Activated naive CD4-positive, alpha-beta T cell treated with anti-CD3 and anti-CD28 coated beads for 36 hours (primary cell): ENCODE measurements around the gene SVOPL. TPM values are rescaled to one million over a fixed set of nuclear protein-coding genes. Genes with fewer than 3 reads are reported as not detected.
"Not testable (repeated sequence)": the region's sequence is repeated elsewhere in the genome, so short reads cannot be mapped to it uniquely, and the experiment has no call there.

ENCODE experiments used
- CTCF ChIA-PET: fragments of 350-600 bp; sonication (Branson Sonifier 250); formaldehyde crosslinking; loops from one replicate; lab custom pipeline; 2021; ENCODE audit warnings: antibody characterized with exemption; lab: Charles Lee
- DNase-seq: peaks from one replicate; pipeline ENCODE4 v3.0.0-alpha.2; 2020
- H3K27ac Mint-ChIP-seq: one replicate; pipeline ENCODE4 v1.8.0; 2021; ENCODE audit warnings: mild to moderate bottlenecking, mixed read lengths
- H3K27me3 Mint-ChIP-seq: one replicate; pipeline ENCODE4 v1.8.0; 2021; ENCODE audit warnings: low read depth, mixed read lengths
- H3K36me3 Mint-ChIP-seq: one replicate; pipeline ENCODE4 v1.8.0; 2021; ENCODE audit warnings: low read depth, mixed read lengths
- H3K4me1 Mint-ChIP-seq: one replicate; pipeline ENCODE4 v1.8.0; 2021; ENCODE audit warnings: low read depth, mixed read lengths
- H3K4me3 Mint-ChIP-seq: one replicate; pipeline ENCODE4 v1.8.0; 2021; ENCODE audit warnings: mild to moderate bottlenecking, moderate library complexity, mixed read lengths
- H3K9me3 Mint-ChIP-seq: one replicate; pipeline ENCODE4 v1.8.0; 2021; ENCODE audit warnings: mixed read lengths
- intact Hi-C: fragments of 100-400 bp; cut with micrococcal nuclease; formaldehyde crosslinking; loops from one replicate; pipeline ENCODE4 v1.15.1; 2023
- total RNA-seq, 2 experiments: library from RNA; stranded (reverse); gene quantifications; one replicate each; pipeline ENCODE4 v1.2.3, GENCODE V29; 2021

SVOPL gene
- total RNA-seq, 2 experiments from 2014 or later: not detected

DNA sequence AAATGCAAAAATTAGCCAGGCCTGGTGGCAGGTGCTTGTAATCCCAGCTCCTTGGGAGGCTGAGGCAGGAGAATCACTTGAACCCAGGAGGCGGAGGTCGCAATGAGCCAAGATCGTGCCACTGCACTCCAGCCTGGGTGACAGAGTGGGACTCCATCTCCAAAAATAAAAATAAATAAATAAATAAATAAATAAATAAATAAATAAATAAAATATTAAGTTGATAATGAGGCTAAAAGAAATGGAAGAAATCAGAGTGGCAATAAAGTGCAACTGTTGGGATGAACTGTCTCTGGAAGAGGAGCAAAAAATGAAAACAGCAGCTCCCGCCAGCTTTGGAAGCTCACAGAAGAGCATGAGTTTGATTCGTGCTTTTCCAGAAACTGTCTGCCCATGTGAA, 30.6 kb upstream of the SVOPL start:
- H3K4me3 Mint-ChIP-seq, H3K4me1 Mint-ChIP-seq, H3K36me3 Mint-ChIP-seq, CTCF ChIA-PET, H3K9me3 Mint-ChIP-seq, DNase-seq, H3K27me3 Mint-ChIP-seq, H3K27ac Mint-ChIP-seq: not testable (repeated sequence)
- intact Hi-C loops: loop anchor here (10.0 kb wide), 1 partner anchor 477 kb away; no protein-coding TSS in a partner anchor

DNA sequence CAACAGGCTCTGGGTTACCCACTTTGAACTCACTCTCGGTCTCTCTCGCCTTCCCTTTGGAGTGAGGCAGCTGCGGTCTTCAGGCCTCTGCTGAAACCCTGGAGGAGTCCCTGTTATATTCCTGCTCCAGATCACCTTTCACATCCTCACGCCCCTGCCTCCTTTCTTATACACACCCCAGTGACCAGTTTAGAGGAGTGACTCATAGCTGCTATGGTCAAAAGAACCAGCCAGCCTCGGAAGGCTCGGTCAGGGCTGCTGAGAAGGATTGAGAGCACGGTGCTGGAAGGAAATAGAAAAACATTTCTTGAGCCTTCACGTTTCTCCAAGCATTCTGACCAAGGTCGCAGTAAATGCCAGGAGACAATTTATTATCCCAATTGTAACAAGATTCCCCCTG, 28.3 kb upstream of the SVOPL start:
- DNase-seq: no peak
- H3K4me3 Mint-ChIP-seq: no peak overlapping the region
- H3K27me3 Mint-ChIP-seq: no peaks in the 10 kb centered on the region
- H3K27ac Mint-ChIP-seq: no peak overlapping the region
- H3K36me3 Mint-ChIP-seq: no peaks in the 10 kb centered on the region
- no peaks in the 10 kb centered on the region for H3K9me3 Mint-ChIP-seq
- peaks cover 6% of the 10 kb centered on the region for H3K4me1 Mint-ChIP-seq
- intact Hi-C loops: no loop called here
- CTCF ChIA-PET: no interaction called here

DNA sequence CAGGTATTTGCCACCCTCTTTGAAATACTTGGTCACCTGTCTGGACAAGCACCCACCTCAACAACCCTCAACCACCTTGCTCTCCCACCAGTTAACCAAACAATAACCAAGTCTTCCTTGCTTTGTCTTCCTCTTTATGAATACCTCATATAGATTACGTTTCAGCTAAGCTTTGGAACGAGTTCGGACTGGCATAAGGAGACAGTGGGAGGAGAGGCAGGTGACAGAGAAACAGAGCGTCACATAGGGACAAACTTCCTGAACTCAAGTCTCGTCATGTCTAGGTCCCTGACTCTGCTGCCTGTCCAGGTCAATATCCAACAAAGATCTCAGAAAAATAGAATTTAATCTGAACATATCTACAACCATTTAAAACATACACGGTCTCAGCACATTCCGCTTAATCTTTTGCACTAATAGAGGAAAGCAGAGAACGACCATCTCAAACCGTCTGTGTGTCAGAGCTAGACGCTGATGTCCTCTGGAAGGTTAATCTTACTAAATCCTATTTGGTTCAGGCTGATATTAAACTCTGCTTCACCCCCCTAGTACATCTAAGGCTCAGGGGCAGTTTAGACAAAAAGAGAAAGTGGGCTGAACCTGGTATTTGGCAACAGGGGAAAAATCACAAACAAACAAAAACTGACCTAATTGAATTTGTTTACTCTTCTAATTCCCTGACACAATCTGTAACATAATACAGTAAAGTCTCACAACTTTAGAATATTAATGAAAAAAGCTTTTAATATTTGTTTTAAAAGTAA, 26.4 kb upstream of the SVOPL start:
- Mint-ChIP-seq H3K27ac (no peak overlapping the region), H3K36me3 (no peaks in the 10 kb centered on the region), H3K4me1 (no peaks in the 10 kb centered on the region), H3K9me3 (no peaks in the 10 kb centered on the region), H3K27me3 (no peaks in the 10 kb centered on the region), H3K4me3 (no peak overlapping the region)
- DNase-seq: no peak
- CTCF ChIA-PET: interaction anchor here (0.6 kb wide), 1 partner anchor 150 kb away, joined by 4 read pairs; no protein-coding TSS in a partner anchor
- intact Hi-C loops: no loop called here

DNA sequence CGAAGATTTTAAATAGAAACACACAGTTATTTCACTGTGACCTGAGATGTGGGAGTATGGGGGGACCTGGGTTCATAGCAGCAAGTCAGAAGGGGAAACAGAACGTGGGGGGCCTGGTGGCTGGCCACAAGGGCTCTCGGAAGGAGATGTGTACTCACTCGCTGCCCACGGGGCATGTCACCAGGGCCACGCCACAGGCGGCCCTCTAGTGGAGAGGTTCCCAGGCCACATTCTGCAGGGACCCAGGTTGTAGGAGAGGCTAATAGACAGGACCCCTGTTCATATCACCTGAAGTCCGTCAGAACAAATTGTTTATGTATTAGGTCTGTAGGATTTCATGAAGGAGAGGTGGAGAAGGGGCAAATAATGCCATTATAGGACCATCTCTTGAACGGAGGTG, 25.1 kb upstream of the SVOPL start:
- intact Hi-C loops: no loop called here
- Mint-ChIP-seq H3K27ac (no peak overlapping the region), H3K4me3 (no peak overlapping the region), H3K27me3 (no peaks in the 10 kb centered on the region), H3K9me3 (no peaks in the 10 kb centered on the region), H3K36me3 (no peaks in the 10 kb centered on the region), H3K4me1 (no peaks in the 10 kb centered on the region)
- CTCF ChIA-PET: no interaction called here
- no peak for DNase-seq

DNA sequence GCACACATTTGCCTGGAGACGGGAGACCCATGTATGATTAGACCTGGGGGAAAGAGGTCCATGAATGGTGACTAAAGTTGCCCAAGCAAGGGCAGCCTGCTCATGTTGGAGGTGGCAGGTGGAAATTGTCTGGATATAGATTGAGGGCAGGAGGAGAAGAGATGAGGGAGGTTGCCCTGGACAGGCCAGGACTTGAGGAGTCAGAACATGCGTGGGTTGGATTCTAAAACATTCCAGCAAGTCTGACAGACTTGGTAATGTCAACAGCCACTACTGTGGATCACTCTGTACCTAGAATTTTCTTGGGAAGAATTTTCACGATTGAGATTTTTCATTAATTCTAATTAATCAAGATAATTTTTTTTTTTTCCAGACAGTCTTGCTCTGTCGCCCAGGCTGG, 19.1 kb upstream of the SVOPL start:
- H3K9me3 Mint-ChIP-seq: no peaks in the 10 kb centered on the region
- H3K27me3 Mint-ChIP-seq: no peaks in the 10 kb centered on the region
- no peak overlapping the region for H3K4me3 Mint-ChIP-seq
- intact Hi-C loops: no loop called here
- CTCF ChIA-PET: interaction anchor here (0.6 kb wide), 1 partner anchor 255 kb away, joined by 3 read pairs; no protein-coding TSS in a partner anchor
- DNase-seq: no peak
- H3K27ac Mint-ChIP-seq: no peak overlapping the region
- no peaks in the 10 kb centered on the region for H3K36me3 Mint-ChIP-seq
- peaks cover 16% of the 10 kb centered on the region for H3K4me1 Mint-ChIP-seq

DNA sequence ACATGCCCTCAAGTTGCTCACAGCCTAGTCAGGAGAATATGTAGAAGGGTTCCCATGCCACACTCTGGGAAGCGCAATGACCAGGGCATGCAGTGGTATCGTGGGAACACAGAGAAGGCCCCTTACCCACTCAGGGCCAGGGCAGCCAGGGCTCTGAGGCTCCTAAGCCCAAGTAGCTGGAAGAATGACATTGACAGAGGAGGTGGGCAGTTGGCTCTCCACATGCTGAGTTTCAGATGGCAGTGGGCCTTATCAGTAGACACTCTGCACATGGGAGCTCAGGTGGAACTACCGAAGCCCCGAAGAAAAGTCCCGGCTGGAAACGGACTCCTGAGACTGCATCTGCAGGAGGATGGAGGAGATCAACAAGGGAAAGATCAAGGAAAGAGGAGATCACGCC, 15.7 kb upstream of the SVOPL start:
- H3K27ac Mint-ChIP-seq: no peak overlapping the region
- peaks cover 22% of the 10 kb centered on the region for H3K4me1 Mint-ChIP-seq
- no peaks in the 10 kb centered on the region for H3K27me3 Mint-ChIP-seq
- CTCF ChIA-PET: interaction anchor here (0.8 kb wide), 1 partner anchor 22 kb away, joined by 3 read pairs; no protein-coding TSS in a partner anchor
- H3K9me3 Mint-ChIP-seq: no peaks in the 10 kb centered on the region
- no peak overlapping the region for H3K4me3 Mint-ChIP-seq
- H3K36me3 Mint-ChIP-seq: no peaks in the 10 kb centered on the region
- intact Hi-C loops: no loop called here
- no peak for DNase-seq

DNA sequence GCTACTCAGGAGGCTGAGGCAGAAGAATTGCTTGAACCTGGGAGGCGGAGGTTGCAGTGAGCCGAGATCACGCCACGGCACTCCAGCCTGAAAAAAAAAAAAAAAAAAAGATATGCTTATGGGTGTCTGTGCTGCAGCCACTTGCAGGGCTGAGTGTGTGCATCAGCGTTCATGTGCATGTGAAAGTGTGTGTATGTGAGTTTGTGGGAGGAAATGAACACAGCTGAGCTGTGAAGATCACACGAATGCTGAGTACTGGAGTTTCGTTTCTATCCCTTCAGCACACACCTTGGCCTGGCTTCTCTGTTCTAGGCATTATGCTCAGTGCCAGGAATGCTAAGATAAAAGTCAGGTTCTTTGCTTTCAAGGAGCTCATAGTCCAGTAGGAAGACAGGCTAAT, 12.0 kb upstream of the SVOPL start:
- intact Hi-C loops: no loop called here
- CTCF ChIA-PET: no interaction called here

DNA sequence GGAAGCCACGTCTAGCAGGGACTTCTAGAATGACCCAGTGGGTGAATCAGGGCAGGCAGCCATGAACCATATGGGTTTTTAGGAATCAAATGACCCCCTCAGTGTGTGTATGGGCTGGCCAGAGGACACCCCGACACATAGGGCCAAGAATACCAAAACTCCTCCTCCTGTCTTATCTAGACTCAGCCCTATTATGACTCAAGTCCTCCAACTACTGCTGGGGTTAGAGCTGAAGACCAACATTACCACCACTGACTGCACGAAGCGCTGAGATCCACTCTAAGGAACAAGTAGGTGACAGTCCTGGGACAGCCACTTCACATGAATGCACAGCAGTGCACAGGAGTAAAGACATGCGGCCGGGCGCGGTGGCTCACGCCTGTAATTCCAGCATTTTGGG, 11.5 kb upstream of the SVOPL start:
- intact Hi-C loops: no loop called here
- CTCF ChIA-PET: interaction anchor here (0.6 kb wide), 1 partner anchor 23 kb away, joined by 3 read pairs; no protein-coding TSS in a partner anchor
- peaks cover 11% of the 10 kb centered on the region for H3K4me1 Mint-ChIP-seq
- no peak overlapping the region for H3K4me3 Mint-ChIP-seq
- H3K27ac Mint-ChIP-seq: no peak overlapping the region
- H3K27me3 Mint-ChIP-seq: no peaks in the 10 kb centered on the region
- H3K36me3 Mint-ChIP-seq: no peaks in the 10 kb centered on the region
- DNase-seq: no peak
- H3K9me3 Mint-ChIP-seq: no peaks in the 10 kb centered on the region

More for the DNA sequence above, 12.0 kb upstream of the SVOPL start:
- Mint-ChIP-seq H3K27ac (no peak overlapping the region), H3K27me3 (no peaks in the 10 kb centered on the region), H3K9me3 (no peaks in the 10 kb centered on the region), H3K4me3 (no peak overlapping the region), H3K36me3 (no peaks in the 10 kb centered on the region), H3K4me1 (peaks cover 17% of the 10 kb centered on the region)
- no peak for DNase-seq

DNA sequence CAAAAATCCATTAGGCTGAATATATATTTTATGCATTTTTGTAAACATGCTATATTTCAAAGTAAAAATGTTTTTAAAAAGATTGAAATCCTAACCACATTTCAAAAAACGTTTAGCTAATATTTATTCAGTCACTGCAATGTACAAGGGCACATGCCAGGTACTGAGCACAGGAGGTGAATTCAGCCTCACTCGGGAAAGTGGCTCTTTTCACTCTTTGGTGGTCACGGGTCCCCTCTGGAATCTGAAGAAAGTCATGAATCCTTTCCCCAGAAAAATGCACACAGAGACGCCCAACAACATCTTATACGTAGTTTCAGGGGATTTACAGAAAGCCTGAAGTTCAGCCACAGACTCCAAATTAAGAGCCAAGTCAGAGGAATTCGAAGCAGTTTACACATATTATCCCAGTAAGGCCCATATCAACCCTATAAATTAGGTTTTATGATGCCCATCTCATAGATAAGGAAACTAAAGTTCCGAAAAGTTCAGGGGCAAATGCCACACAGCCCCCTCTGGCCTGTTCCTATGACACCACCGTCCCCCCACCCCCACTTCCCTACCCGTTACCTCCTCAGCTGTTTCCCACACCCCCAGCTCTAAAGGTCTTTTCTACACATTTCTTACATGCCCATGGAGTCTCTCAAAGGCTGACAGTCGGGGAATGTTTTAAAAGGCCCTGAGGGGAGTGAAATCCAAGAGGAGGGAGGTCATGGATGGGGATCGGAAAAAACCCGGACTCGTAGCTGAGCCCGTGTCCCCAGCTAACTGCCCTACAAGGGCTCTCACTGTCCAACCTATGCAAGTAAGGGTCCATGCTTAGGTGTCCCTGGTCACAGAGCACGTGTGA, 9.6 kb upstream of the SVOPL start:
- Mint-ChIP-seq H3K9me3 (no peaks in the 10 kb centered on the region), H3K36me3 (no peaks in the 10 kb centered on the region), H3K27me3 (no peaks in the 10 kb centered on the region), H3K4me1 (peaks cover 6% of the 10 kb centered on the region), H3K4me3 (no peak overlapping the region), H3K27ac (no peak overlapping the region)
- intact Hi-C loops: no loop called here
- CTCF ChIA-PET: interaction anchor here (0.6 kb wide), 1 partner anchor 602 kb away, joined by 3 read pairs; no protein-coding TSS in a partner anchor
- no peak for DNase-seq

DNA sequence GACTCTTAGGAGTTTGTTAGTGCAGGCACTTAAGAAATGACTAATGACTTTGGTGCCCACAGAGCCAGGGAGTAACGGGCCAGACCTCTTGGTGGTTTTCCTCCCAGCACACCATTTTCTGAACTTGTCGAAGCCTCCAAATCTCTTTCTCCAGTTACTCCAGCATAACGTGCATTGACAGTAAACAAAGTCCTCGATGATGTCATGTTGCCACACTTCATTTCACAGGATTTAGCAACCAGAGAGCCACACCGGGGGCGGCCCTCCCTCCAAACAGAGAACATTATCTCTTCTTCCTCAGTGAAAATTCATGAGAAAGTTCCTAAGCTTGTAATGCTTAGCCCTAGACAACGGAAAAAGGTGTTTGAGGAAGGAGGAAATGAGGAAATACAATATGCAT, 4.0 kb upstream of the SVOPL start:
- H3K4me1 Mint-ChIP-seq: no peaks in the 10 kb centered on the region
- CTCF ChIA-PET: interaction anchor here (0.6 kb wide), 1 partner anchor 517 kb away, joined by 3 read pairs; no protein-coding TSS in a partner anchor
- intact Hi-C loops: no loop called here
- no peak for DNase-seq
- no peaks in the 10 kb centered on the region for H3K9me3 Mint-ChIP-seq
- H3K36me3 Mint-ChIP-seq: no peaks in the 10 kb centered on the region
- H3K27me3 Mint-ChIP-seq: no peaks in the 10 kb centered on the region
- no peak overlapping the region for H3K4me3 Mint-ChIP-seq
- H3K27ac Mint-ChIP-seq: no peak overlapping the region

DNA sequence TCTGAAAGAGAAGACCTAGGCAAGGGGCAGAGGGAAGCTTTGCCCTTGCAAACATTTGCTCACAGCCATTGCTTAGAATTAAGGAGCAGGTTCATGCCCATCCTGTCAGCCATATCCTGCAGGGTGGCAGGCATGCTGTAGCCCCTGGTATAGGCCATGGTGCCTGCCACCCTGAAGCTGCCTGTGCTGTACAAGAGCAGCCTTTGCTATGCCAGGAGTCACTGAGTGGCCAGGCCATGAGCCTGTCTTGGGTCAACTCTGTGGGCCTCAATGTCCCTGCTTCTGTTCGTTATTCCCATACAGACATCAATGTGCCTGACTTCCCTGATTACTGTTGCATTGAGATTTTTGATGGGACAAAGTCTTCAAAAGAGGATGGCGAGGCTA, 368 bp upstream of the SVOPL start:
- CTCF ChIA-PET: no interaction called here
- no peak overlapping the region for H3K4me3 Mint-ChIP-seq
- H3K36me3 Mint-ChIP-seq: no peaks in the 10 kb centered on the region
- intact Hi-C loops: no loop called here
- H3K4me1 Mint-ChIP-seq: no peaks in the 10 kb centered on the region
- H3K9me3 Mint-ChIP-seq: no peaks in the 10 kb centered on the region
- DNase-seq: no peak
- H3K27ac Mint-ChIP-seq: no peak overlapping the region
- no peaks in the 10 kb centered on the region for H3K27me3 Mint-ChIP-seq

DNA sequence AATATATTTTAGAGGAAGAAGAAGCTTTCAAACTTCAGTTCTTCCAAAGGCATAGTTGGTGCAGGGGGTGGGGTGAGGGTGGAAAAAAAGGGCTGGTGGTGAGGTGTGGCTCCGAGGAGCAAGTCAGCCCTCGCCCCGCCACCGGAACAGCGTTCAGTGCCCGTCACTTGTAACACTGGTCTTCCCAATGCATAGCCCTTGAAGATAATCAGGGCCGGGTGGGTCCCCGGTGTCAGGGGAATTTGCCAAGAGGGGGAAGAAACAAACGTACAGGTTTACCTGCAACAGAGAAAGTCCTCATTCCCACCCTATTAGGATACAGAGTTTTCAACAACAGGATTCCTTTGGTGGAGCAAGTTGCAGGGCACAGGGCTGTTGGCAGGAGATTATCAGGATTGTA, 1.5 kb downstream of the SVOPL start:
- H3K4me3 Mint-ChIP-seq: no peak overlapping the region
- intact Hi-C loops: no loop called here
- no peak for DNase-seq
- H3K27me3 Mint-ChIP-seq: no peaks in the 10 kb centered on the region
- H3K36me3 Mint-ChIP-seq: no peaks in the 10 kb centered on the region
- H3K4me1 Mint-ChIP-seq: no peaks in the 10 kb centered on the region
- CTCF ChIA-PET: no interaction called here
- no peak overlapping the region for H3K27ac Mint-ChIP-seq
- no peaks in the 10 kb centered on the region for H3K9me3 Mint-ChIP-seq
